Neural progenitor cell (in vitro differentiated cells): ENCODE results near the gene GGN.
"Not testable (repeated sequence)": the region's sequence is repeated elsewhere in the genome, so short reads cannot be mapped to it uniquely, and the experiment has no call there.

Experiments used
- EZH2phosphoT487 ChIP-seq: fragments of 200-600 bp; sonication (generic); IDR thresholded peaks from 2 replicates; pipeline ENCODE4 v1.6.1; 2017; ENCODE audit warnings: antibody characterized with exemption
- TF ChIP-seq, protein P1 (sequence below): fragments of 200-600 bp; sonication (generic); IDR thresholded peaks from 2 replicates; pipeline ENCODE4 v1.5.1; 2017; ENCODE audit warnings: antibody characterized with exemption, mild to moderate bottlenecking

DNA sequence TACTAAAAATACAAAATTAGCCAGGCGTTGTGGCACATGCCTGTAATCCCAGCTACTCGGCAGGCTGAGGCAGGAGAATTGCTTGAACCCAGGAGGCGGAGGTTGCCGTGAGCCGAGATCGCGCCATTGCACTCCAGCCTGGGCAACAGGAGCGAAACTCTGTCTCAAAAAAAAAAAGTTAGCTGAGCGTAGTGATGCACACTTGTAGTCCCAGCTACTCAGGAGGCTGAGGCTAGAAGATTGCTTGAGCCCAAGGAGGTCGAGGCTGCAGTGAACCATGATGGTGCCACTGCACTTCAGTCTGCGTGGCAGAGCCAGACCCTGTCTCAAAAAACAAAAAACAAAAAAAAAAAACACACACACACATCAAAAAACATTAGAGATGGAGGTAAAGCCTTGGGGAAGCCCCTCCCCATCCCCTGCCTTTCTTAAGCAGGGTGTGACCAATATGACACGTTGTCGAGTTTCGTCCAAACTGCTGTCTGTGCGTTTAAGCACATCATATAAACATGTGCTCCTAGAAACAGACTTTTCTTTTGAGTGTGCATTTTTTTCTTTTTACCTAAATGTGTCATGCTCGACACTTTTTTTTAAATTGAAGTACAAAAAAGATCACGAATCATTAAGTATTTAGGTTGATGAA lies 39.3 kb upstream of the GGN start:
- TF ChIP-seq, protein P1, sequence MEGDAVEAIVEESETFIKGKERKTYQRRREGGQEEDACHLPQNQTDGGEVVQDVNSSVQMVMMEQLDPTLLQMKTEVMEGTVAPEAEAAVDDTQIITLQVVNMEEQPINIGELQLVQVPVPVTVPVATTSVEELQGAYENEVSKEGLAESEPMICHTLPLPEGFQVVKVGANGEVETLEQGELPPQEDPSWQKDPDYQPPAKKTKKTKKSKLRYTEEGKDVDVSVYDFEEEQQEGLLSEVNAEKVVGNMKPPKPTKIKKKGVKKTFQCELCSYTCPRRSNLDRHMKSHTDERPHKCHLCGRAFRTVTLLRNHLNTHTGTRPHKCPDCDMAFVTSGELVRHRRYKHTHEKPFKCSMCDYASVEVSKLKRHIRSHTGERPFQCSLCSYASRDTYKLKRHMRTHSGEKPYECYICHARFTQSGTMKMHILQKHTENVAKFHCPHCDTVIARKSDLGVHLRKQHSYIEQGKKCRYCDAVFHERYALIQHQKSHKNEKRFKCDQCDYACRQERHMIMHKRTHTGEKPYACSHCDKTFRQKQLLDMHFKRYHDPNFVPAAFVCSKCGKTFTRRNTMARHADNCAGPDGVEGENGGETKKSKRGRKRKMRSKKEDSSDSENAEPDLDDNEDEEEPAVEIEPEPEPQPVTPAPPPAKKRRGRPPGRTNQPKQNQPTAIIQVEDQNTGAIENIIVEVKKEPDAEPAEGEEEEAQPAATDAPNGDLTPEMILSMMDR: not testable (repeated sequence)
- not testable (repeated sequence) for TF ChIP-seq EZH2phosphoT487
